GM12878 (cell line): ENCODE data around the gene CEP128. TPM values are rescaled to one million over a fixed set of nuclear protein-coding genes. Genes with fewer than 3 reads are reported as not detected.

Experiments
- ATAC-seq: fragments of 200-7000 bp; cut with Tn5 transposase; 3 replicates; pipeline ENCODE4 v1.9.1; 2020; ENCODE audit warnings: mild to moderate bottlenecking, moderate library complexity
- BruUV-seq: library from RNA; stranded (reverse); fragments of 400-500 nt; replicated peaks from 2 replicates; lab custom pipeline; 2021; lab: Mats Ljungman, UMichigan
- CTCF ChIA-PET: fragments of 300-600 bp; sonication (Branson Sonifier 250); formaldehyde crosslinking; extraction: SDS; loops from one replicate; lab custom pipeline; 2021; ENCODE audit warnings: inconsistent platforms; lab: Yijun Ruan, JAX
- POLR2A ChIA-PET: fragments of 350-600 bp; formaldehyde crosslinking; extraction: SDS; loops from one replicate; lab custom pipeline; 2021; ENCODE audit warnings: inconsistent platforms; lab: Charles Lee
- RAD21 ChIA-PET: fragments of 300-600 bp; sonication (Branson Sonifier 250); formaldehyde crosslinking; loops from one replicate; lab custom pipeline; 2023; ENCODE audit warnings: antibody characterized with exemption; ENCODE audit not compliant: unreplicated experiment; lab: Charles Lee
- SMC1A ChIA-PET: fragments of 300-600 bp; sonication (Branson Sonifier 250); formaldehyde crosslinking; loops from one replicate; lab custom pipeline; 2023; ENCODE audit not compliant: unreplicated experiment, uncharacterized antibody; lab: Charles Lee
- DNase-seq: peaks from one replicate; pipeline ENCODE4 v3.0.0-alpha.2; 2011; ENCODE audit warnings: low read depth, low spot score
- FAIRE-seq: peaks from 3 replicates; lab custom pipeline; 2011; peaks lifted over from hg19 to GRCh38; lab: Jason Lieb, UNC
- H2AFZ ChIP-seq: 2 replicates; pipeline ENCODE4 v1.6.0; 2011; ENCODE audit warnings: low read depth, low read length, control low read depth; ENCODE audit not compliant: control insufficient read depth
- H3K27ac ChIP-seq: 2 replicates; pipeline ENCODE4 v1.5.1; 2011; ENCODE audit warnings: control low read depth; ENCODE audit not compliant: control insufficient read depth, insufficient read depth
- H3K27me3 ChIP-seq, 2 experiments: replicated peaks in 1 of 2; 2 replicates each; pipeline versions ENCODE4 v1.6.0 to v1.6.1; 2011; ENCODE audit warnings: low read length in 1 of 2; ENCODE audit not compliant: control insufficient read depth in 2 of 2, insufficient read depth in 2 of 2
- H3K36me3 ChIP-seq, 2 experiments: 2 replicates each; pipeline ENCODE4 v1.5.1; 2011; ENCODE audit warnings: low read length in 1 of 2; ENCODE audit not compliant: control insufficient read depth in 2 of 2, insufficient read depth in 2 of 2
- H3K4me1 ChIP-seq: 2 replicates; pipeline ENCODE4 v1.6.1; 2011; ENCODE audit warnings: mild to moderate bottlenecking, low read length, moderate library complexity, mixed read lengths; ENCODE audit not compliant: control insufficient read depth, insufficient read depth
- H3K4me2 ChIP-seq: 2 replicates; pipeline ENCODE4 v1.6.0; 2011; ENCODE audit warnings: control low read depth; ENCODE audit not compliant: control insufficient read depth, insufficient read depth
- H3K4me3 ChIP-seq: fragments of 200-600 bp; sonication (generic); 2 replicates; pipeline ENCODE4 v1.5.1; 2016
- H3K79me2 ChIP-seq: 2 replicates; pipeline ENCODE4 v1.6.0; 2011; ENCODE audit warnings: low read length; ENCODE audit not compliant: control insufficient read depth, insufficient read depth
- H3K9ac ChIP-seq: 2 replicates; pipeline ENCODE4 v1.8.0; 2011; ENCODE audit warnings: low read length, control low read depth, mixed read lengths; ENCODE audit not compliant: control insufficient read depth, insufficient read depth
- H3K9me3 ChIP-seq: replicated peaks from 3 replicates; pipeline ENCODE4 v1.5.1; 2011; ENCODE audit warnings: mild to moderate bottlenecking, low read length; ENCODE audit not compliant: control insufficient read depth, insufficient read depth
- H4K20me1 ChIP-seq: 2 replicates; pipeline ENCODE4 v1.6.0; 2011; ENCODE audit not compliant: control insufficient read depth, insufficient read depth
- CHD1 ChIP-seq: IDR thresholded peaks from 2 replicates; pipeline ENCODE4 v1.6.1; 2012; ENCODE audit warnings: low read depth, low read length, improper control_type of control experiment
- EGR1 ChIP-seq, 2 experiments: IDR thresholded peaks; 1 replicate in 1 of 2; 2 replicates in 1 of 2; pipeline ENCODE4 v1.6.1; 2011 to 2012; ENCODE audit warnings: low read depth in 2 of 2, low read length in 2 of 2, borderline replicate concordance in 1 of 2, mild to moderate bottlenecking in 1 of 2, moderate library complexity in 1 of 2
- MEF2A ChIP-seq: IDR thresholded peaks from 2 replicates; pipeline ENCODE4 v1.6.1; 2011; ENCODE audit warnings: low read depth, mild to moderate bottlenecking, low read length, moderate library complexity; ENCODE audit not compliant: insufficient read depth
- NRF1 ChIP-seq: conservative IDR thresholded peaks from 2 replicates; pipeline ENCODE4 v1.6.1; 2011; ENCODE audit warnings: mild to moderate bottlenecking, low read depth, low read length, improper control_type of control experiment
- POLR2AphosphoS2 ChIP-seq: IDR thresholded peaks from 2 replicates; pipeline ENCODE4 v1.6.1; 2011; ENCODE audit warnings: low read depth, mild to moderate bottlenecking, low read length, improper control_type of control experiment, moderate library complexity
- RFX5 ChIP-seq: IDR thresholded peaks from 2 replicates; pipeline ENCODE4 v1.6.1; 2011; ENCODE audit warnings: low read depth, low read length, improper control_type of control experiment
- RUNX3 ChIP-seq: IDR thresholded peaks from 2 replicates; pipeline ENCODE4 v1.6.1; 2012; ENCODE audit warnings: low read length, inconsistent platforms
- SMC3 ChIP-seq: IDR thresholded peaks from 2 replicates; pipeline ENCODE4 v1.6.1; 2011; ENCODE audit warnings: low read length, improper control_type of control experiment, borderline replicate concordance
- SREBF2 ChIP-seq: IDR thresholded peaks from 2 replicates; pipeline ENCODE4 v1.6.1; 2012; ENCODE audit warnings: mild to moderate bottlenecking, low read length
- TAF1 ChIP-seq: IDR thresholded peaks from 2 replicates; pipeline ENCODE4 v1.6.1; 2011; ENCODE audit warnings: mild to moderate bottlenecking, low read depth, low read length, borderline replicate concordance
- WGBS: methylation state at CpG from one replicate; pipeline ENCODE4 v1.1.6; 2016; ENCODE audit warnings: low lambda C conversion rate; ENCODE audit not compliant: insufficient replicate concordance, insufficient coverage; ENCODE audit errors: missing lambda C conversion rate; 5-methylcytosine and 5-hydroxymethylcytosine counted together
- in situ Hi-C: fragments of 300-500 bp; cut with MboI; formaldehyde crosslinking; loops from 9 replicates; pipeline ENCODE4 v1.14.3; 2018; ENCODE audit warnings: mixed read lengths
- intact Hi-C: fragments of 100-400 bp; cut with micrococcal nuclease; formaldehyde crosslinking; loops from one replicate; pipeline ENCODE4 v1.14.2; 2022; ENCODE audit not compliant: unreplicated experiment
- polyA plus RNA-seq, 11 experiments: library from polyadenylated mRNA; depleted of rRNA in 4 of 11; unstranded in 6 of 11; stranded (reverse) in 5 of 11; fragments of >200 nt; fragmentation: Nextera tagmentation in 4 of 11; fragmentation: Illumina TruSeq in 1 of 11; extraction: Ambion mirVana in 4 of 11; extraction: Trizol in 1 of 11; gene quantifications; 1 replicate in 1 of 11; 2 replicates in 10 of 11; pipeline versions ENCODE4 v1.2.1 to v1.2.3, GENCODE V29; 2011 to 2016; ENCODE audit warnings: inconsistent platforms in 2 of 11, missing spikeins in 2 of 11, low read depth in 1 of 11
- total RNA-seq, 4 experiments: library from RNA; depleted of rRNA in 3 of 4; stranded (reverse); fragments of >200 nt in 3 of 4; fragmentation: Illumina TruSeq in 1 of 4; extraction: Trizol in 1 of 4; gene quantifications; 2 replicates each; pipeline versions ENCODE4 v1.2.1 to v1.2.3, GENCODE V29; 2013 to 2021
- TF ChIP-seq, protein P1 (sequence below): fragments of 450-650 bp; IDR thresholded peaks from 2 replicates; pipeline ENCODE4 v1.6.1; 2017; ENCODE audit warnings: low read depth, mild to moderate bottlenecking, moderate library complexity
- TF ChIP-seq, protein P2 (sequence below): IDR thresholded peaks from 2 replicates; pipeline ENCODE4 v1.6.1; 2011; ENCODE audit warnings: mild to moderate bottlenecking, low read depth, low read length, moderate library complexity; ENCODE audit not compliant: insufficient replicate concordance
- TF ChIP-seq, protein P3 (sequence below): IDR thresholded peaks from 2 replicates; pipeline ENCODE4 v1.6.1; 2012; ENCODE audit warnings: mild to moderate bottlenecking, low read depth, low read length

Gene CEP128
- total and polyA plus RNA-seq, 10 of the 15 experiments (the other 5 are each of a cell fraction or from before 2014, with no cell fraction given): 1.1 to 6.7 (median 3.4) TPM

DNA sequence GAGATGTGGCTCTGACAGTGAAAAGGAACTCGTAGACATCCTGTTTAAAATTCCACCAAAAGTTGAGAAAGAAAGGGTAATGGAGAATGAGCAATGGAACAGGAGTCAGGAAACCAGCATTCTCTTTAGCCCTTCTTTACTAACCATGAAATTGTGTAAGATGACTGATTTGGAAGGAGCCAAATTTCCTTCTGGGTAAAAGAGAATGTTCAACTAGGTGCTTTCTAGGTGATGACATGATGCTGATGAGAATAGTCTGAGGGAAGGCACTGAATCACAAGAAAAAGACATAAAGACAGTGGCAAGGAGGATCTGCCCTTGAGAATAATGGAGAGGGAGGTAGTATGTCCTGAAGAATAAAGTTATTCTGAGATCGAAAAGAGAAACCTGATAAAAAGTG is 16.1 kb upstream of the CEP128 start:
- no peak overlapping the region for H3K27ac ChIP-seq
- FAIRE-seq (no peak), DNase-seq (no peak), ATAC-seq (no peak)
- no peaks in the 10 kb centered on the region; the same call in 2 of the 3 replicates for H3K9me3 ChIP-seq
- H3K9ac ChIP-seq: no peak overlapping the region
- RAD21 ChIA-PET: interaction anchor here (0.6 to 6.9 kb wide), 2 partner anchors 21 to 30 kb away, joined by 4 to 64 read pairs; no protein-coding TSS in a partner anchor
- no peak overlapping the region for H3K4me2 ChIP-seq
- intact Hi-C loops (loop anchor here (2.0 kb wide), 1 partner anchor 261 kb away; no protein-coding TSS in a partner anchor), in situ Hi-C loops (loop anchor here (5.0 kb wide), 2 partner anchors 205 to 510 kb away; no protein-coding TSS in a partner anchor)
- POLR2A ChIA-PET: interaction anchor here (1.7 kb wide), 1 partner anchor 30 kb away, joined by 3 read pairs; no protein-coding TSS in a partner anchor
- H4K20me1 ChIP-seq: no peaks in the 10 kb centered on the region
- no peaks in the 10 kb centered on the region for H3K36me3 ChIP-seq
- H3K79me2 ChIP-seq: no peaks in the 10 kb centered on the region
- H2AFZ ChIP-seq: no peak overlapping the region
- SMC1A ChIA-PET: interaction anchor here (0.6 to 3.3 kb wide), 6 partner anchors 11 to 617 kb away, joined by 3 to 55 read pairs (median 6); no protein-coding TSS in a partner anchor
- WGBS: 66% methylated on average over 2 of the region's 2 CpGs
- H3K27me3 ChIP-seq: peaks cover 0 to 5% of the 10 kb centered on the region in 2 experiments; a peak in 2 of 4 replicates
- CTCF ChIA-PET: interaction anchor here (0.6 to 11.6 kb wide), 8 partner anchors 11 to 1924 kb away, joined by 3 to 178 read pairs (median 4); no protein-coding TSS in a partner anchor
- no peak overlapping the region for H3K4me3 ChIP-seq
- no TSS peak for BruUV-seq
- peaks cover 18% of the 10 kb centered on the region for H3K4me1 ChIP-seq
- TF ChIP-seq MEF2A: no peak
- no peak for TF ChIP-seq RUNX3
- no peak for TF ChIP-seq SMC3
- TF ChIP-seq TAF1: no peak
- TF ChIP-seq, protein P1, sequence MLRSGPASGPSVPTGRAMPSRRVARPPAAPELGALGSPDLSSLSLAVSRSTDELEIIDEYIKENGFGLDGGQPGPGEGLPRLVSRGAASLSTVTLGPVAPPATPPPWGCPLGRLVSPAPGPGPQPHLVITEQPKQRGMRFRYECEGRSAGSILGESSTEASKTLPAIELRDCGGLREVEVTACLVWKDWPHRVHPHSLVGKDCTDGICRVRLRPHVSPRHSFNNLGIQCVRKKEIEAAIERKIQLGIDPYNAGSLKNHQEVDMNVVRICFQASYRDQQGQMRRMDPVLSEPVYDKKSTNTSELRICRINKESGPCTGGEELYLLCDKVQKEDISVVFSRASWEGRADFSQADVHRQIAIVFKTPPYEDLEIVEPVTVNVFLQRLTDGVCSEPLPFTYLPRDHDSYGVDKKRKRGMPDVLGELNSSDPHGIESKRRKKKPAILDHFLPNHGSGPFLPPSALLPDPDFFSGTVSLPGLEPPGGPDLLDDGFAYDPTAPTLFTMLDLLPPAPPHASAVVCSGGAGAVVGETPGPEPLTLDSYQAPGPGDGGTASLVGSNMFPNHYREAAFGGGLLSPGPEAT: no peak
- TF ChIP-seq, protein P2, sequence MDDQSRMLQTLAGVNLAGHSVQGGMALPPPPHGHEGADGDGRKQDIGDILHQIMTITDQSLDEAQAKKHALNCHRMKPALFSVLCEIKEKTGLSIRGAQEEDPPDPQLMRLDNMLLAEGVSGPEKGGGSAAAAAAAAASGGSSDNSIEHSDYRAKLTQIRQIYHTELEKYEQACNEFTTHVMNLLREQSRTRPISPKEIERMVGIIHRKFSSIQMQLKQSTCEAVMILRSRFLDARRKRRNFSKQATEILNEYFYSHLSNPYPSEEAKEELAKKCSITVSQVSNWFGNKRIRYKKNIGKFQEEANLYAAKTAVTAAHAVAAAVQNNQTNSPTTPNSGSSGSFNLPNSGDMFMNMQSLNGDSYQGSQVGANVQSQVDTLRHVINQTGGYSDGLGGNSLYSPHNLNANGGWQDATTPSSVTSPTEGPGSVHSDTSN: no peak
- no peak for TF ChIP-seq POLR2AphosphoS2
- no peak for TF ChIP-seq SREBF2
- no peak for TF ChIP-seq CHD1
- TF ChIP-seq, protein P3, sequence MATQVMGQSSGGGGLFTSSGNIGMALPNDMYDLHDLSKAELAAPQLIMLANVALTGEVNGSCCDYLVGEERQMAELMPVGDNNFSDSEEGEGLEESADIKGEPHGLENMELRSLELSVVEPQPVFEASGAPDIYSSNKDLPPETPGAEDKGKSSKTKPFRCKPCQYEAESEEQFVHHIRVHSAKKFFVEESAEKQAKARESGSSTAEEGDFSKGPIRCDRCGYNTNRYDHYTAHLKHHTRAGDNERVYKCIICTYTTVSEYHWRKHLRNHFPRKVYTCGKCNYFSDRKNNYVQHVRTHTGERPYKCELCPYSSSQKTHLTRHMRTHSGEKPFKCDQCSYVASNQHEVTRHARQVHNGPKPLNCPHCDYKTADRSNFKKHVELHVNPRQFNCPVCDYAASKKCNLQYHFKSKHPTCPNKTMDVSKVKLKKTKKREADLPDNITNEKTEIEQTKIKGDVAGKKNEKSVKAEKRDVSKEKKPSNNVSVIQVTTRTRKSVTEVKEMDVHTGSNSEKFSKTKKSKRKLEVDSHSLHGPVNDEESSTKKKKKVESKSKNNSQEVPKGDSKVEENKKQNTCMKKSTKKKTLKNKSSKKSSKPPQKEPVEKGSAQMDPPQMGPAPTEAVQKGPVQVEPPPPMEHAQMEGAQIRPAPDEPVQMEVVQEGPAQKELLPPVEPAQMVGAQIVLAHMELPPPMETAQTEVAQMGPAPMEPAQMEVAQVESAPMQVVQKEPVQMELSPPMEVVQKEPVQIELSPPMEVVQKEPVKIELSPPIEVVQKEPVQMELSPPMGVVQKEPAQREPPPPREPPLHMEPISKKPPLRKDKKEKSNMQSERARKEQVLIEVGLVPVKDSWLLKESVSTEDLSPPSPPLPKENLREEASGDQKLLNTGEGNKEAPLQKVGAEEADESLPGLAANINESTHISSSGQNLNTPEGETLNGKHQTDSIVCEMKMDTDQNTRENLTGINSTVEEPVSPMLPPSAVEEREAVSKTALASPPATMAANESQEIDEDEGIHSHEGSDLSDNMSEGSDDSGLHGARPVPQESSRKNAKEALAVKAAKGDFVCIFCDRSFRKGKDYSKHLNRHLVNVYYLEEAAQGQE: no peak
- TF ChIP-seq NRF1: no peak
- TF ChIP-seq EGR1 (IDR thresholded peaks at IDR 0.05; ENCODE audit: borderline replicate concordance in 1 of 2, low read depth in 2 of 2, low read length in 2 of 2): no peak
- TF ChIP-seq RFX5: no peak
